GM19324 (cell line): ENCODE data around the gene CAMK2D.
"Not testable (repeated sequence)": the region's sequence is repeated elsewhere in the genome, so short reads cannot be mapped to it uniquely, and the experiment has no call there.

Experiments used
- ATAC-seq: cut with Tn5 transposase; IDR thresholded peaks from one replicate; pipeline ENCODE4 v1.9.1; 2021; ENCODE audit warnings: mild to moderate bottlenecking, moderate library complexity; ENCODE audit not compliant: unreplicated experiment, low FRiP score

CAMK2D gene

GRCh38 chr4:113761620-113762185 is at the start of gene CAMK2D:
TSS of gene CAMK2D (minus strand) at chr4:113761738. CDS start at chr4:113761068, 670 bp downstream.
- peak; percentile 57 for ATAC-seq

GRCh38 chr4:113810906-113811305 is 49.4 kb upstream of the CAMK2D start:
- no peak for ATAC-seq

- no peak for ATAC-seq
Observed at GRCh38 chr4:113809311-113809710, 47.8 kb upstream of the CAMK2D start.

GRCh38 chr4:113806850-113807249 is 45.3 kb upstream of the CAMK2D start:
- ATAC-seq = no peak

GRCh38 chr4:113801882-113802281 is 40.3 kb upstream of the CAMK2D start:
- ATAC-seq = no peak

GRCh38 chr4:113796381-113796780 is 34.8 kb upstream of the CAMK2D start:
- ATAC-seq = not testable (repeated sequence)

- ATAC-seq = no peak
Observed at GRCh38 chr4:113790478-113790877, 28.9 kb upstream of the CAMK2D start.

- no peak for ATAC-seq
Observed at GRCh38 chr4:113788888-113789287, 27.4 kb upstream of the CAMK2D start.

- ATAC-seq = no peak
Observed at GRCh38 chr4:113785781-113786180, 24.2 kb upstream of the CAMK2D start.

- ATAC-seq = no peak
Observed at GRCh38 chr4:113784497-113785250, 23.1 kb upstream of the CAMK2D start.

- ATAC-seq = no peak
Observed at GRCh38 chr4:113783701-113784100, 22.2 kb upstream of the CAMK2D start.

- no peak for ATAC-seq
Observed at GRCh38 chr4:113783289-113783688, 21.8 kb upstream of the CAMK2D start.

GRCh38 chr4:113781439-113782040 is 20.0 kb upstream of the CAMK2D start:
- no peak for ATAC-seq

- no peak for ATAC-seq
Observed at GRCh38 chr4:113776679-113777078, 15.1 kb upstream of the CAMK2D start.

- no peak for ATAC-seq
Observed at GRCh38 chr4:113776016-113776415, 14.5 kb upstream of the CAMK2D start.

GRCh38 chr4:113773756-113774155 is 12.2 kb upstream of the CAMK2D start:
- ATAC-seq = no peak

GRCh38 chr4:113773014-113773413 is 11.5 kb upstream of the CAMK2D start:
- no peak for ATAC-seq

GRCh38 chr4:113772319-113772718 is 10.8 kb upstream of the CAMK2D start:
- no peak for ATAC-seq

- no peak for ATAC-seq
Observed at GRCh38 chr4:113769744-113770143, 8.2 kb upstream of the CAMK2D start.

GRCh38 chr4:113768952-113769351 is 7.4 kb upstream of the CAMK2D start:
- no peak for ATAC-seq

GRCh38 chr4:113766882-113767281 is 5.3 kb upstream of the CAMK2D start:
- ATAC-seq = no peak
